Breast epithelium (tissue), 4 donors: ENCODE results near the gene CDK19. TPM values are rescaled to one million over a fixed set of nuclear protein-coding genes. Genes with fewer than 3 reads are reported as not detected.
"Not testable (repeated sequence)": the region's sequence is repeated elsewhere in the genome, so short reads cannot be mapped to it uniquely, and the experiment has no call there.

Experiments used
- DNase-seq, 2 donors: peaks; one replicate each; pipeline ENCODE4 v3.0.0-alpha.2; 2019; ENCODE audit warnings: low spot score in 2 of 2
- H3K27ac ChIP-seq, 2 donors: fragments of 200-600 bp; sonication (generic) in 1 of 2; one replicate each; pipeline ENCODE4 v1.5.1; 2016 to 2019; ENCODE audit warnings: mild to moderate bottlenecking in 1 of 2
- H3K27me3 ChIP-seq, 2 donors: fragments of 200-600 bp; sonication (generic) in 1 of 2; one replicate each; pipeline versions ENCODE4 v1.5.1 to v1.6.0; 2017 to 2019; ENCODE audit warnings: control low read depth in 1 of 2, mild to moderate bottlenecking in 1 of 2
- H3K36me3 ChIP-seq: fragments of 200-600 bp; one replicate; pipeline ENCODE4 v1.5.1; 2019
- H3K4me1 ChIP-seq, 2 donors: fragments of 200-600 bp; sonication (generic); one replicate each; pipeline ENCODE4 v1.5.1; 2016 to 2019; ENCODE audit warnings: control low read depth in 1 of 2
- H3K4me3 ChIP-seq, 3 donors: fragments of 200-600 bp; sonication (generic); 1 replicate in 2 of 3; 2 replicates in 1 of 3; pipeline ENCODE4 v1.5.1; 2016 to 2019; ENCODE audit warnings: mild to moderate bottlenecking in 3 of 3, moderate library complexity in 2 of 3
- H3K9me3 ChIP-seq, 2 donors: fragments of 200-600 bp; sonication (generic) in 1 of 2; one replicate each; pipeline ENCODE4 v1.5.1; 2016 to 2019; ENCODE audit warnings: control low read depth in 1 of 2
- POLR2A ChIP-seq: fragments of 450-650 bp; IDR thresholded peaks from one replicate; pipeline ENCODE4 v1.6.1; 2016; ENCODE audit warnings: antibody characterized with exemption, mild to moderate bottlenecking, moderate library complexity
- POLR2AphosphoS5 ChIP-seq, 3 donors: sonication (generic); formaldehyde crosslinking; IDR thresholded peaks; one replicate each; pipeline ENCODE4 v1.6.1; 2017; ENCODE audit warnings: antibody characterized with exemption in 3 of 3
- intact Hi-C: fragments of 100-400 bp; cut with DNase I; formaldehyde crosslinking; loops from one replicate; pipeline ENCODE4 v1.15.1; 2023; ENCODE audit warnings: low total_unique reads
- total RNA-seq, 3 donors: library from RNA; depleted of rRNA; stranded (reverse); fragments of >200 nt; gene quantifications; one replicate each; pipeline ENCODE4 v1.1.0, GENCODE V29; 2016
- TF ChIP-seq, protein P1 (sequence below), 3 donors: fragments of 450-650 bp; IDR thresholded peaks; one replicate each; pipeline ENCODE4 v1.5.1; 2016 to 2017; ENCODE audit warnings: antibody characterized with exemption in 3 of 3, mild to moderate bottlenecking in 3 of 3, moderate library complexity in 3 of 3

CDK19 gene
- total RNA-seq, 3 donors from 2014 or later, result 14.1 to 17.9 (median 17.9) TPM

DNA sequence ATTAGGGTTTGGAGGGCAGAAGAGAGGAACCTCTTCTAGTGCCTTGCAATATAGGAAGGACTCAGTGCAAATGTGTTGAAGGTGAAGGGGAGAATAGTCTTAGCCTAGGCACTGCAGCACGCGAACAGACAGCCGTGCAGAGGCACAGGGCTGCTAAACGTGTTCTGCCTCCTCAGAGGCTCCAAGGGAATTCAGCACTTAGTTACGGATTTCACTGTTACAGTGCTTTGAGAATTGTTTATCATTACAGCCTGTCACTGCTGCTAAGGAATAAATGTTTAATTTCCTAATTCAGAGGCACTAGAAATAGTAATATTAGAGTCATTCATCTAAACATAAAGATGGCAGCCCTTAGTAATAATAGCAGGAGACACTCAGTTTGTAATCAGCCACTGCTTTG lies 222.5 kb downstream of the CDK19 start:
- no peaks in the 10 kb centered on the region for H3K36me3 ChIP-seq
- intact Hi-C loops, result loop anchor here (5.0 kb wide), 1 partner anchor 685 kb away; no protein-coding TSS in a partner anchor
- H3K27ac ChIP-seq, result no peak overlapping the region

DNA sequence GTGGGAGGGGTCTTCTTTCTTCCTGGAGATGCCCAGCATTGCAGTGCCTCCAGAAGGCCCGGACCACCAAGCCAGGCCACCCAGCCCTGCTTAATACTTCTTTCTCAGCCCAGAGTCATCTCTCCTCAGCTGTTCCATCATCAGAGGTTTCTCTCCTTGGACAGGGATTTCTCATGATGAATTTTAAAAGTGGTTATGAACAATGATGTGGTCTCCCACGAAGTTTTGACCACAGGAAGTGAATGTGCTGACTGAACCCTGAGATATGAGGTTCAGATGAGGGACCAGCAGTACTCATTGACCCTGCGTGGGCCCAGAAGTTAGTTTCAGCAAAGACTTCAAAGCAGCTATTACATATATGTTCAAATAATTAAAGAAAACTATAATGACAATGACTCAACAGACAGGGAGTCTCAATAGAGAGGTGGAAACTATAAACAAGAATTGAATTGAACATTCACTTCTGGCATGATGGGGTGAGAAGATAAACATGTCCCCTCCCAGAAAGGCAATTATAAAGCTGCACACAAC lies 224.4 kb downstream of the CDK19 start:
- DNase-seq, result no peak
- Histone ChIP-seq H3K4me1 (no peaks in the 10 kb centered on the region), H3K4me3 (no peak overlapping the region), H3K27me3 (no peaks in the 10 kb centered on the region), H3K27ac (no peak overlapping the region), H3K36me3 (no peaks in the 10 kb centered on the region), H3K9me3 (no peaks in the 10 kb centered on the region)
- intact Hi-C loops, result loop anchor here (5.0 kb wide), 1 partner anchor 684 kb away; no protein-coding TSS in a partner anchor
- no peak for TF ChIP-seq POLR2A
- TF ChIP-seq POLR2AphosphoS5 (IDR thresholded peaks at IDR 0.05), result no peak
- TF ChIP-seq, protein P1, sequence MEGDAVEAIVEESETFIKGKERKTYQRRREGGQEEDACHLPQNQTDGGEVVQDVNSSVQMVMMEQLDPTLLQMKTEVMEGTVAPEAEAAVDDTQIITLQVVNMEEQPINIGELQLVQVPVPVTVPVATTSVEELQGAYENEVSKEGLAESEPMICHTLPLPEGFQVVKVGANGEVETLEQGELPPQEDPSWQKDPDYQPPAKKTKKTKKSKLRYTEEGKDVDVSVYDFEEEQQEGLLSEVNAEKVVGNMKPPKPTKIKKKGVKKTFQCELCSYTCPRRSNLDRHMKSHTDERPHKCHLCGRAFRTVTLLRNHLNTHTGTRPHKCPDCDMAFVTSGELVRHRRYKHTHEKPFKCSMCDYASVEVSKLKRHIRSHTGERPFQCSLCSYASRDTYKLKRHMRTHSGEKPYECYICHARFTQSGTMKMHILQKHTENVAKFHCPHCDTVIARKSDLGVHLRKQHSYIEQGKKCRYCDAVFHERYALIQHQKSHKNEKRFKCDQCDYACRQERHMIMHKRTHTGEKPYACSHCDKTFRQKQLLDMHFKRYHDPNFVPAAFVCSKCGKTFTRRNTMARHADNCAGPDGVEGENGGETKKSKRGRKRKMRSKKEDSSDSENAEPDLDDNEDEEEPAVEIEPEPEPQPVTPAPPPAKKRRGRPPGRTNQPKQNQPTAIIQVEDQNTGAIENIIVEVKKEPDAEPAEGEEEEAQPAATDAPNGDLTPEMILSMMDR (IDR thresholded peaks at IDR 0.05), result no peak

More for the DNA sequence above, 222.5 kb downstream of the CDK19 start:
- Histone ChIP-seq H3K4me1 (no peaks in the 10 kb centered on the region), H3K4me3 (no peak overlapping the region), H3K27me3 (no peaks in the 10 kb centered on the region), H3K9me3 (no peaks in the 10 kb centered on the region)
- TF ChIP-seq POLR2A (no peak), POLR2AphosphoS5 (IDR thresholded peaks at IDR 0.05) (no peak)
- TF ChIP-seq, protein P1 (IDR thresholded peaks at IDR 0.05), result no peak
- no peak for DNase-seq

DNA sequence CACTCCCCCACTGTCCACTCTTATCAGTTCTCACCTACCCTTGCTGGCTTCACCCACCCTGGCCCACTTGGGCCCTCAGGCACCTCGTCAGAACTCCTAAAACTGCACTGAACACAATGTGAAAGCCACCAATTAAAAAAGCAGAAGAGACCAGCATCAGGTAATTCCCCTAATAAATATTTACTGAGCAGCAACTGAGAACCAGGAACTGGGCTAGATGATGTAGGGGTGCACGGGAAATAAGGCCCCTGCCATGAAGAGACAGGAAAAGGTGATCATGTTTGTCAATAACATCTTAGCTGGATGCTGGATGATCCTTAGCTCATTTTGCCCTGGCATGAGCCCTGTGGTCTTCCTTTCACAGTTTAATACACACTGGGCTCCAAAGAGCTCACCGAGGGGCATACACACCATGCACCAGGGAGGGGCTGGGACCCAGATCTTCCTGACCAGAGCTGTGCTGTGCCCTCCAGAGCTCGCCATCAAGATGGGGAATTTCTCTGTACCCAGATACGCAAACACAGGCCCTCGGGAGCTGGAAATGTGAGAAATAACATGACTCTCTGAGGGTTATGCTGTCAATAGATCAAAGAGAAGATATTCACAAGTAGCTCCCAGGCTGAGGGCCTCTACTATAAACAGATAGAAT lies 225.3 kb downstream of the CDK19 start:
- no peaks in the 10 kb centered on the region for H3K9me3 ChIP-seq
- intact Hi-C loops, result loop anchor here (5.0 kb wide), 1 partner anchor 683 kb away; no protein-coding TSS in a partner anchor
- H3K4me3 ChIP-seq, result no peak overlapping the region
- no peak overlapping the region for H3K27ac ChIP-seq
- TF ChIP-seq POLR2AphosphoS5 (IDR thresholded peaks at IDR 0.05) (no peak), POLR2A (no peak)
- TF ChIP-seq, protein P1 (IDR thresholded peaks at IDR 0.05), result no peak
- H3K36me3 ChIP-seq, result no peaks in the 10 kb centered on the region
- DNase-seq, result no peak
- no peaks in the 10 kb centered on the region for H3K4me1 ChIP-seq
- no peaks in the 10 kb centered on the region for H3K27me3 ChIP-seq

DNA sequence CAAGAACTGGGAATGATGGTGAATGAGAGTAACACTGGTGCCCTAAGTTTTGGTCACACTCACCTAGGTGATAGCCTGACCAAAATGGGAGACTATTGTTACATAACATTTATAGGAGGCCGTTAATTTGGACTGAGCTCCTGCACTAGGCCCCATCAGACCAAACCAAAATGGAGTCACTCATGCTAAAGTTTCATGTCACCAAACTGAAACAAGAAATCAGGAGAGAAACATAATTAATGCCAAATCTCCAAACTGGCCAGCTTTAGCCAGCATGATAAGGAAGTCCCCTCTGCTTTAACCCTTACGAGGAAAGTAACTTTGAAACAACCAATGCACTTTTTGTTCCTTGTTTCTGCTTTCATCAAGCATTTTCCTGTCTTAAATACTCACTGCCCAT lies 227.9 kb downstream of the CDK19 start:
- Histone ChIP-seq H3K4me3 (no peak overlapping the region), H3K36me3 (no peaks in the 10 kb centered on the region), H3K4me1 (no peaks in the 10 kb centered on the region), H3K27ac (no peak overlapping the region), H3K9me3 (no peaks in the 10 kb centered on the region), H3K27me3 (no peaks in the 10 kb centered on the region)
- DNase-seq, result no peak
- TF ChIP-seq POLR2A (no peak), POLR2AphosphoS5 (IDR thresholded peaks at IDR 0.05) (no peak)
- TF ChIP-seq, protein P1 (IDR thresholded peaks at IDR 0.05), result no peak
- intact Hi-C loops, result no loop called here

DNA sequence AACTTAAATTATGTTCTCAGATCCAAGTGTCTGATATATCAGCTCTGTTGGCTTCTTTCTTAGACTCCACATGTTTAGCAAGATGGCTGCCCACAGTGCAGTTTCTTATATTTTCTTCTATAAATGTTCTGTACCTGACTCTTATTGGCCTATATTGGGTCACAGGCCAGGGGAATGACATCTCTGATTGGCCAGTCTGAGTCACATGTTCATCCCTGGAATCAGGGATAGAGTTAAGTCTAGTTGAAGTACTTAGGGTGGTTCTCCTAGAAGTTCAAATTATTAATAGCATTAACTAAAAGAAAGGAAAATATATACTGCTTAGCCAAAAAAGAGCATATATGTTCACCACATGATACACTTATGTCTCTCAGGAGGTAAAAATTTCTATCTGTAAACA lies 233.6 kb downstream of the CDK19 start:
- no peak for DNase-seq
- TF ChIP-seq, protein P1 (IDR thresholded peaks at IDR 0.05), result no peak
- TF ChIP-seq POLR2A, result no peak
- TF ChIP-seq POLR2AphosphoS5 (IDR thresholded peaks at IDR 0.05), result no peak
- Histone ChIP-seq H3K36me3 (no peaks in the 10 kb centered on the region), H3K4me1 (no peaks in the 10 kb centered on the region), H3K4me3 (no peak overlapping the region), H3K27ac (no peak overlapping the region), H3K9me3 (no peaks in the 10 kb centered on the region), H3K27me3 (no peaks in the 10 kb centered on the region)
- intact Hi-C loops, result no loop called here

DNA sequence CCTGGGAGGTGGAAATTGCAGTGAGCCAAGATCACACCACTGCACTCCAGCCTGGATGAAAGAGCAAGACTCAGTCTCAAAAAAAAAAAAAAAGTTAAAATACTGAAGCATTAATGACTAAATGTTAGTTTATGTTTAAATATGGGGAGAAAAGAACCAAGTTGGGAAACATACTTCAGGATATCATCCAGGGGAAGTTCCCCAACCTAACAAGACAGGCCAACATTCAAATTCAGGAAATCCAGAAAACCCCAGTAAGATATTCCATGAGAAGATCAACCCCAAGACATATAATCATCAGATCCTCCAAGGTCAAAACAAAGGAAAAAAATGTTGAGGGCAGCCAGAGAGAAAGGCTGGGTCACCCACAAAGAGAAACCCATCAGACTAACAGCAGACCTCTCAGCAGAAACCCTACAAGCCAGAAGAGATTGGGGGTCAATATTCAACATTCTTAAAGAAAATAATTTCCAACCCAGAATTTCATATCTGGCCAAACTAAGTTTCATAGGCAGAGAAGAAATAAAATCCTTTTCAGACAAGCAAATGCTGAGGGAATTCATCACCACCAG lies 237.6 kb downstream of the CDK19 start:
- H3K36me3 ChIP-seq, H3K4me1 ChIP-seq, DNase-seq, H3K27ac ChIP-seq, H3K27me3 ChIP-seq, H3K9me3 ChIP-seq, intact Hi-C loops, H3K4me3 ChIP-seq: not testable (repeated sequence)
